ENCODE measurements around the gene TAGLN. TPM values are rescaled to one million over a fixed set of nuclear protein-coding genes. Genes with fewer than 3 reads are reported as not detected.

TAGLN gene
- 300 and 301 TPM in 2 replicates for total RNA-seq (2021; fragmentation: NEBNext Ultra II Directional; extraction: Animal tissue kit (Norgen Biotek cat#: 25700))
- 140 and 150 TPM in 2 replicates for polyA plus RNA-seq (2011; rRNA removed)
- 178 TPM for polyA plus RNA-seq (2011; cell fraction: cytosol; rRNA removed)
- polyA plus RNA-seq (2011; cell fraction: nucleus; rRNA removed) = 132 TPM
- polyA plus RNA-seq (2012, experiment 1 of 2) = 186 to 274 TPM (median 201 TPM) in 4 replicates
- 415 TPM for polyA plus RNA-seq (2012, experiment 2 of 2)
- 193 TPM for polyA plus RNA-seq (2013, experiment 1 of 2)
- 186 TPM for polyA plus RNA-seq (2013, experiment 2 of 2)
- polyA minus RNA-seq (2011; rRNA and poly(A)+ RNA removed) = 97.7 and 118 TPM in 2 replicates
- 36.1 TPM for polyA minus RNA-seq (2011; cell fraction: cytosol; rRNA and poly(A)+ RNA removed)
- 59.7 TPM for polyA minus RNA-seq (2011; cell fraction: nucleus; rRNA and poly(A)+ RNA removed)
- long read RNA-seq, experiment 1, transcript TAGLN-207 (4 exons, 2,166 nt) = minor isoform, 17 of 180 reads
- long read RNA-seq, experiment 1, transcript TAGLN-202 (5 exons, 928 nt) = major isoform, 38 of 180 reads
- long read RNA-seq, experiment 1, partial matches to known transcripts = 118 of 180 reads
- long read RNA-seq, experiment 1, other reads (novel, unspliced or antisense) = 5 of 180 reads
- long read RNA-seq, experiment 2, transcript TAGLN-207 (4 exons, 2,166 nt) = minor isoform, 20 of 416 reads
- long read RNA-seq, experiment 2, transcript TAGLN-202 (5 exons, 928 nt) = major isoform, 373 of 416 reads
- long read RNA-seq, experiment 2, transcript TAGLN-201 (5 exons, 1,477 nt) = minor isoform, 12 of 416 reads
- long read RNA-seq, experiment 2, partial matches to known transcripts = 1 of 416 reads
- long read RNA-seq, experiment 2, other reads (novel, unspliced or antisense) = 5 of 416 reads

- Histone ChIP-seq H2AFZ (ENCODE audit: low read length) (no peak within 1 kb of the TSS), H3K36me3 (ENCODE audit: control insufficient read depth in 2 of 4, insufficient read depth in 4 of 4, low read length in 3 of 4) (peaks cover 0 to 4% (median 3%) of the 10 kb centered on the region in 4 experiments; a peak in 2 of 8 replicates), H3K4me3 (ENCODE audit: extremely low read depth in 1 of 4, insufficient read depth in 2 of 4, low read depth in 3 of 4, low read length in 4 of 4) (peak within 1 kb of the TSS; percentile 37 to 58 (median 47)), H3K18ac (ENCODE audit: extremely low read depth, low read length) (peak within 1 kb of the TSS; percentile 65), H2BK15ac (ENCODE audit: low read length) (peak within 1 kb of the TSS; percentile 84), H3K9ac (replicated peaks in 1 of 4; ENCODE audit: extremely low read depth in 1 of 4, low read depth in 3 of 4, low read length in 3 of 4) (peak within 1 kb of the TSS; percentile 38 to 73 (median 68)), H4K20me1 (replicated peaks in 1 of 2; ENCODE audit: control insufficient read depth in 1 of 2, insufficient read depth in 2 of 2, low read length in 2 of 2) (peaks cover 2% of the 10 kb centered on the region in 2 experiments), H2BK12ac (ENCODE audit: low read depth, low read length) (peak within 1 kb of the TSS; percentile 99), H3K4ac (replicated peaks; ENCODE audit: insufficient read length, low read depth, low read length) (no peak within 1 kb of the TSS), H4K5ac (ENCODE audit: insufficient read length, low read depth, low read length) (peak within 1 kb of the TSS; percentile 71), H2BK5ac (ENCODE audit: low read depth, low read length) (peak within 1 kb of the TSS; percentile 87), H4K8ac (ENCODE audit: extremely low read depth, insufficient read depth, low read length) (peak within 1 kb of the TSS; percentile 39; the same call in 1 of the 2 replicates), H2AK5ac (ENCODE audit: low read depth, low read length) (peak within 1 kb of the TSS; percentile 47), H3K4me1 (replicated peaks in 1 of 4; ENCODE audit: control insufficient read depth in 3 of 4, insufficient read depth in 4 of 4, low read length in 3 of 4) (peaks cover 7 to 32% (median 28%) of the 10 kb centered on the region in 4 experiments), H2BK120ac (replicated peaks; ENCODE audit: low read depth, low read length) (peak within 1 kb of the TSS; percentile 82), H3K9me3 (ENCODE audit: insufficient read depth in 2 of 2, low read depth in 1 of 2, low read length in 1 of 2) (no peaks in the 10 kb centered on the region), H3K79me1 (ENCODE audit: low read depth, low read length) (no peaks in the 10 kb centered on the region; the same call in 1 of the 2 replicates), H3K79me2 (ENCODE audit: control insufficient read depth in 1 of 2, insufficient read depth in 2 of 2, low read length in 2 of 2) (peaks cover 0 to 14% of the 10 kb centered on the region in 2 experiments; a peak in 1 of 4 replicates), H3K23ac (ENCODE audit: insufficient read length) (no peak within 1 kb of the TSS), H3K4me2 (ENCODE audit: insufficient read depth in 1 of 2, low read depth in 2 of 2, low read length in 2 of 2) (peak within 1 kb of the TSS; percentile 67 to 81), H3K56ac (replicated peaks; ENCODE audit: insufficient read length, low read depth, low read length) (no peak within 1 kb of the TSS), H3K27ac (ENCODE audit: low read depth, low read length) (peak within 1 kb of the TSS; percentile 74; the same call in 1 of the 2 replicates), H2BK20ac (ENCODE audit: low read length) (0 out of 2 replicates have a peak within 1 kb of the TSS, but pooled peaks have one; percentile 43), H3K14ac (ENCODE audit: insufficient read length) (no peak within 1 kb of the TSS), H3K23me2 (ENCODE audit: low read depth, low read length) (peaks cover 6% of the 10 kb centered on the region; the same call in 1 of the 2 replicates), H3K27me3 (replicated peaks in 1 of 4; ENCODE audit: control insufficient read depth in 3 of 4, extremely low read depth in 1 of 4, insufficient read depth in 3 of 4, low read length in 3 of 4) (no peaks in the 10 kb centered on the region; a peak in 1 of 7 replicates), H4K91ac (replicated peaks; ENCODE audit: insufficient read length, low read length) (peak within 1 kb of the TSS; percentile 78)
- DNase-seq (ENCODE audit: low read depth in 1 of 2, low spot score in 2 of 2) = peak; percentile 83 to 86
- ChIA-PET POLR2A (ENCODE audit: partially characterized antibody) (interaction anchor here (0.8 to 10.3 kb wide), 8 partner anchors 13 to 61 kb away, joined by 3 to 153 read pairs (median 4); partner anchors contain the start of genes PAFAH1B2, RNF214 and SIDT2), CTCF (ENCODE audit: partially characterized antibody) (interaction anchor here (0.7 to 18.7 kb wide), 4 partner anchors 17 to 54 kb away, joined by 3 to 449 read pairs (median 126); partner anchors contain the start of genes PCSK7, RNF214 and SIDT2)
- WGBS, 2 experiments (ENCODE audit: extremely low coverage in 1 of 2, insufficient coverage in 1 of 2, insufficient read length in 1 of 2, insufficient replicate concordance in 2 of 2, low coverage in 1 of 2, low lambda C conversion rate in 2 of 2, missing lambda C conversion rate in 1 of 2) = 11% methylated on average over 28 of the region's 34 CpGs; no CpG with 5 or more reads in 1 of the 2 experiments
- no peak for FAIRE-seq
- peak; percentile 57 for TF ChIP-seq CREB1 (IDR thresholded peaks at IDR 0.05)
- TF ChIP-seq BRCA1 (IDR thresholded peaks at IDR 0.05; ENCODE audit: low read depth, low read length) = no peak
- peak; percentile 89 for TF ChIP-seq TBP (IDR thresholded peaks at IDR 0.05; ENCODE audit: low read depth, low read length)
- TF ChIP-seq SP4 (IDR thresholded peaks at IDR 0.05; ENCODE audit: low read length) = no peak
- TF ChIP-seq KDM4A (IDR thresholded peaks at IDR 0.05; ENCODE audit: low read depth, low read length, severe bottlenecking) = peak; percentile 23
- peak; percentile 92 for TF ChIP-seq TEAD4 (IDR thresholded peaks at IDR 0.05; ENCODE audit: low read depth, low read length)
- no peak for TF ChIP-seq KDM5A (IDR thresholded peaks at IDR 0.05; ENCODE audit: low read length)
Measured at GRCh38 chr11:117199053-117199915, at the start of gene TAGLN. Gene TAGLN, plus strand, starts transcription at chr11:117199370. Its CDS starts 3,644 bp downstream, at chr11:117203014.
